Muscle of leg (tissue), 11 donors: ENCODE data around the gene TTLL8. TPM values are rescaled to one million over a fixed set of nuclear protein-coding genes. Genes with fewer than 3 reads are reported as not detected.
A peak's percentile ranks its signal among the peaks of the same experiment; 100 is the strongest.

ENCODE experiments used
- DNase-seq: peaks from one replicate; pipeline ENCODE4 v3.0.0; 2013
- H3K27ac ChIP-seq: one replicate; pipeline ENCODE4 v1.5.1; 2013; ENCODE audit warnings: mild to moderate bottlenecking, low read length, control low read depth
- H3K27me3 ChIP-seq: one replicate; pipeline ENCODE4 v1.6.1; 2013; ENCODE audit warnings: low read length; ENCODE audit not compliant: control insufficient read depth, insufficient read depth
- H3K36me3 ChIP-seq: one replicate; pipeline ENCODE4 v1.6.1; 2013; ENCODE audit warnings: low read length; ENCODE audit not compliant: control insufficient read depth, insufficient read depth
- H3K4me1 ChIP-seq: one replicate; pipeline ENCODE4 v1.6.1; 2013; ENCODE audit warnings: low read length; ENCODE audit not compliant: control insufficient read depth, insufficient read depth
- H3K4me3 ChIP-seq: one replicate; pipeline ENCODE4 v1.5.1; 2013; ENCODE audit warnings: low read length, control low read depth
- H3K9me3 ChIP-seq: replicated peaks from 2 replicates; pipeline ENCODE4 v1.6.1; 2013; ENCODE audit warnings: low read depth, low read length; ENCODE audit not compliant: control insufficient read depth
- WGBS: methylation state at CpG from one replicate; pipeline ENCODE4 v1.1.5; 2013; ENCODE audit warnings: missing lambda C conversion rate; ENCODE audit not compliant: insufficient coverage; 5-methylcytosine and 5-hydroxymethylcytosine counted together
- polyA plus RNA-seq, 8 donors: library from polyadenylated mRNA; unstranded; fragments of 120-200 nt; gene quantifications; one replicate each; pipeline versions ENCODE4 v1.2.1 to v1.2.3, GENCODE V29; 2013; ENCODE audit warnings: inconsistent platforms in 1 of 8, low replicate concordance in 1 of 8; ENCODE audit not compliant: insufficient read length in 8 of 8, insufficient read depth in 1 of 8
- total RNA-seq: library from RNA; stranded (reverse); fragments of 120-200 nt; gene quantifications from one replicate; pipeline ENCODE4 v1.2.4, GENCODE V29; 2013

Gene TTLL8
- total and polyA plus RNA-seq, 9 donors: not detected

GRCh38 chr22:50053861-50054260 lies 4.2 kb downstream of the TTLL8 start:
- H3K4me1 ChIP-seq: peaks cover 7% of the 10 kb centered on the region
- whole genome bisulfite sequencing: 90% methylated on average over 13 of the region's 18 CpGs
- H3K27me3 ChIP-seq: peaks cover 22% of the 10 kb centered on the region
- no peak overlapping the region for H3K27ac ChIP-seq
- DNase-seq: no peak
- H3K9me3 ChIP-seq: peaks cover 9% of the 10 kb centered on the region
- H3K36me3 ChIP-seq: no peaks in the 10 kb centered on the region
- H3K4me3 ChIP-seq: no peak overlapping the region

GRCh38 chr22:50051930-50052329 lies 6.2 kb downstream of the TTLL8 start:
- H3K36me3 ChIP-seq: no peaks in the 10 kb centered on the region
- no peak for DNase-seq
- 91% methylated on average over 15 of the region's 18 CpGs for WGBS
- H3K9me3 ChIP-seq: peaks cover 9% of the 10 kb centered on the region
- H3K27me3 ChIP-seq: peaks cover 7% of the 10 kb centered on the region
- H3K27ac ChIP-seq: no peak overlapping the region
- H3K4me3 ChIP-seq: no peak overlapping the region
- H3K4me1 ChIP-seq: peaks cover 10% of the 10 kb centered on the region

DNA sequence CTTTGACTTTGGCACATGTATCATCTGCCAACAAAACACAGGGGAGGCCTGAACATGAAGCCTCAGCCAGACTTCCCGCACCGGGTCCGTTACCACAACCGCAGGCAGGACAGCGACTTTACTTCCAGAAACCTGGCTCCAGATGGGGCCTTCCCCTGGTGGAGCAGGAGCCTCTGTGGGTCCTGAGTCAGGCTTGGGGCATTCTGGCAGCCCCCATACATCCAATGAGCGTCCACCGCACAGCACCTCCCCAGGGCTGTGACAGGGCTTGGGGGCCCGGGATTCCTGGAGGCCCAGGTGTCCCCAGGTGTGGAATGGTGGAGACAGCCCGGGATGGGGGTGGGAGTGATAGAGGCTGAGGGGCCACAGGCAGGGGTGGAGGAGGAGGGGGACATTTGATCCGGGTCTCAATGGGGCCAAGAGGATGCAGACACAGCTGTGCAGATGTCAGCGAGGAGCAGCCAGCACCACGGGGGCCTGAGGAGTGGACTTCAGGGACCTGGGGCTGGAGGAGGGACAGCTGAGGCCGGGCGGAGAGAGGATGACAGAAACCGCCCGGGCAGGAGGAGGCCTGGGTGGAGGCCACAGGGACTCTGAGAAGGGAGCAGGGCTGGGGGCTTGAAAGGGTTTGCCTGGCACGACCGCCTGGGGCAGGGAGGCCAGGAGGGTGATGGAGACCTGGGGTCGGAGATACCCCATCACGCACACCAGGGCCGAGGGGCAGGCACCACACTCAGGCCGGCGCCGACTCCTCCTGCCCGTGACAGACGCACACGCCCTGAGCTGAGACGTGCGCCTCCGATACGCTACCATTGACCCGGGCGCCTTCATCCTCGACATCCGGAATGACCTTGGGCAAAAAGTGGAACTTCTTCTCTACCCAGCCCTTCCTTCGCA lies 8.6 kb downstream of the TTLL8 start:
- peaks cover 10% of the 10 kb centered on the region for H3K4me1 ChIP-seq
- WGBS: 76% methylated on average over 32 of the region's 36 CpGs
- H3K27me3 ChIP-seq: peaks cover 3% of the 10 kb centered on the region
- no peak for DNase-seq
- H3K36me3 ChIP-seq: no peaks in the 10 kb centered on the region
- H3K27ac ChIP-seq: no peak overlapping the region
- H3K9me3 ChIP-seq: peaks cover 9% of the 10 kb centered on the region
- H3K4me3 ChIP-seq: no peak overlapping the region

- Histone ChIP-seq H3K9me3 (peaks cover 6% of the 10 kb centered on the region), H3K27ac (no peak overlapping the region), H3K4me3 (no peak overlapping the region), H3K36me3 (no peaks in the 10 kb centered on the region), H3K27me3 (no peaks in the 10 kb centered on the region), H3K4me1 (peaks cover 10% of the 10 kb centered on the region)
- no peak for DNase-seq
- 75% methylated on average over 15 of the region's 17 CpGs for WGBS
Measured at GRCh38 chr22:50048836-50049235, 9.3 kb downstream of the TTLL8 start.

- Histone ChIP-seq H3K27ac (peak overlapping the region; percentile 35), H3K4me3 (no peak overlapping the region), H3K36me3 (no peaks in the 10 kb centered on the region), H3K9me3 (peaks cover 2% of the 10 kb centered on the region), H3K27me3 (no peaks in the 10 kb centered on the region), H3K4me1 (peaks cover 10% of the 10 kb centered on the region)
- DNase-seq: peak; percentile 63
- 60% methylated on average over 3 of the region's 12 CpGs for WGBS
Measured at GRCh38 chr22:50048061-50048765, 9.9 kb downstream of the TTLL8 start.

GRCh38 chr22:50047346-50047745 lies 10.8 kb downstream of the TTLL8 start:
- 83% methylated on average over 15 of the region's 16 CpGs for WGBS
- no peak overlapping the region for H3K27ac ChIP-seq
- DNase-seq: no peak
- peaks cover 10% of the 10 kb centered on the region for H3K4me1 ChIP-seq
- H3K9me3 ChIP-seq: no peaks in the 10 kb centered on the region
- H3K4me3 ChIP-seq: no peak overlapping the region
- H3K27me3 ChIP-seq: no peaks in the 10 kb centered on the region
- H3K36me3 ChIP-seq: no peaks in the 10 kb centered on the region

DNA sequence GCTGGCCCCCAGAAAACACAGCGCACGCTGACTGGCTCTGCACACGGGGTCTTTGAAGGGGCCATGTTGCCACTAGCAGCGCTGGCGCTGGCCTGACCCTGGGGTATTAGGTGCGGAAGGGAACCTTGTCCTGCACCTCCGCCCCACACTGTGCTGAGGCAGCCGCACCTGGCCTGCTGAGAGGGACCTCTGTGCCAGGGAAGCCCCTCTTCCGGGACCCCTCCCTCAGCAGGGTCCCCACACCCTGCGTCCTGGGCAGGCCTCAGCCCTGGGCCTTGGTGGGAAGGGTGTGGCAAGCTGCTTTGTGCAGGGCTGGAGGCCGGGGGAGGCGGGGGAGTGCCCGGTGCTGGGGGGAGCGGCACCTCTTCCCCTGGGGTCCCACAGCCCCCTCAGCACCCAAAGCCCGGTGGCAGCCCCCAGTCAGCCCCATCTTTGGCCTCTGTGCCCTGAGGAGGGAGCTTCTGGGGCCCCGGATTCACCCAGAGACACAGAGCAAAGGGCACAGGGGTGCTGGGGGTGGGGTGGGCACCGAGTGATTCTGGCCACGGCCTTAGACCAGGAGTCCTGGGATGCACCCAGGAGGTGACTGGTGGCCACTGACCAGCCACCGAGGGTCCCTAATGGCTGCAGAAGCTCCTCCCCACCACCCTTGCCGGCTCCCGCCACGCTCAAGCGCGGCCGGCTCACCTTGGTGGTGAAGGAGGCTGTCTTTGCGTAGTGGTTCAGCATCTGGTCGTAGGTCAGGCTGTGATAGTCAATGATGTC lies 11.4 kb downstream of the TTLL8 start:
- peaks cover 10% of the 10 kb centered on the region for H3K4me1 ChIP-seq

GRCh38 chr22:50046019-50046415 lies 12.1 kb downstream of the TTLL8 start:
- Histone ChIP-seq H3K4me1 (peaks cover 10% of the 10 kb centered on the region), H3K27me3 (no peaks in the 10 kb centered on the region), H3K27ac (no peak overlapping the region), H3K36me3 (no peaks in the 10 kb centered on the region), H3K9me3 (no peaks in the 10 kb centered on the region), H3K4me3 (no peak overlapping the region)
- DNase-seq: no peak
- WGBS: 66% methylated on average over 14 of the region's 19 CpGs

More for the DNA sequence above, 11.4 kb downstream of the TTLL8 start:
- H3K36me3 ChIP-seq: no peaks in the 10 kb centered on the region
- H3K27ac ChIP-seq: no peak overlapping the region
- no peak for DNase-seq
- H3K27me3 ChIP-seq: no peaks in the 10 kb centered on the region
- no peak overlapping the region for H3K4me3 ChIP-seq
- 80% methylated on average over 12 of the region's 27 CpGs for WGBS
- H3K9me3 ChIP-seq: no peaks in the 10 kb centered on the region

DNA sequence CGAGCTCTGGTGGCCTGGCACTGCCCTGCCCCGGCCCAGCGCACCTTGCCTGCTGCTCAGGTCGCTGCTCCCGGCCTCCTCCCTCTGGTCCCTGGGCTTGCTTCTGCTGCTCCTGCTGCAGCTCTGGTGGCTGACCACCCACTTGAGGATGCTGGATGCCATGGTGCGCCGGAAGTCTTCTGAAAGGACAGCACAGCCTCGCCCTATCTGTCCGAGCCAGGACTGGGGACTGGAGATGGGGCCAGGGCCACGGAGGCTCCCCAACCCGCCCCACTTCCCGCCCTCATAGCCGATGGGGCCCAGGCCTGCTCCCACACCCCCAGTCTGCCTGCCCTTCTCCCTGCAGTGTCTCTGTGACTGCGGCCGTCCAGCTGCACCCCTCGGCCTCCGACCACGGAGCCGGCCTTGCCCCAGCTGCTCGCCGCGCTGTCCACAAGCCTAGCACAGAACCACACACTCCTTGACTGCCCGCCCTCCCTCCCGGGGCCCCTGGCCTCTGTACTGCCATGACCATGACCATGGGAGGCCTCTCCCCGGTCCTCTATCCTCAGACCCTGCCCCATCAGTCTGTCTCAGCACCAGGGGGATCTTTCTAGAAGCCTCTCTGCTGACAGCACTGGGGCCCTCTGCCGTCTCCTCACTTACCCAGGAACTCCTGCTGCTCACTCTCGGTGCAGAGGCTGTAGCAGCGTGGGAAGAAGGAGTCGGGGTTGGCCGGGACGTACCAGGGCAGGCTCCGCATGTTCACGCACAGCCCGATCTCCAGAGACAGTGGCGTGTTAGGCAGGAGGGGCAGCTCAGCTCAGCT lies 12.7 kb downstream of the TTLL8 start:
- no peaks in the 10 kb centered on the region for H3K9me3 ChIP-seq
- no peak overlapping the region for H3K4me3 ChIP-seq
- no peaks in the 10 kb centered on the region for H3K36me3 ChIP-seq
- no peak overlapping the region for H3K27ac ChIP-seq
- DNase-seq: no peak
- peaks cover 10% of the 10 kb centered on the region for H3K4me1 ChIP-seq
- 69% methylated on average over 34 of the region's 35 CpGs for WGBS
- H3K27me3 ChIP-seq: no peaks in the 10 kb centered on the region
